Hindlimb muscle (tissue), 1 donor: ENCODE data around the gene LRRC56. TPM values are rescaled to one million over a fixed set of nuclear protein-coding genes. Genes with fewer than 3 reads are reported as not detected.

Source experiments
- DNase-seq: peaks from one replicate; pipeline ENCODE4 v3.0.0-alpha.2; 2013
- polyA plus RNA-seq: library from polyadenylated mRNA; unstranded; fragments of 120-200 nt; gene quantifications from one replicate; pipeline ENCODE4 v1.2.1, GENCODE V29; 2013; ENCODE audit not compliant: insufficient read length

The LRRC56 gene
- polyA plus RNA-seq, 1 donor: 9.1 TPM

- DNase-seq: no peak
Observed at GRCh38 chr11:540583-541432, 3.5 kb downstream of the LRRC56 start.

- no peak for DNase-seq
Observed at GRCh38 chr11:541433-541885, 4.1 kb downstream of the LRRC56 start.

- DNase-seq: no peak
Observed at GRCh38 chr11:544817-545166, 7.5 kb downstream of the LRRC56 start.

DNA sequence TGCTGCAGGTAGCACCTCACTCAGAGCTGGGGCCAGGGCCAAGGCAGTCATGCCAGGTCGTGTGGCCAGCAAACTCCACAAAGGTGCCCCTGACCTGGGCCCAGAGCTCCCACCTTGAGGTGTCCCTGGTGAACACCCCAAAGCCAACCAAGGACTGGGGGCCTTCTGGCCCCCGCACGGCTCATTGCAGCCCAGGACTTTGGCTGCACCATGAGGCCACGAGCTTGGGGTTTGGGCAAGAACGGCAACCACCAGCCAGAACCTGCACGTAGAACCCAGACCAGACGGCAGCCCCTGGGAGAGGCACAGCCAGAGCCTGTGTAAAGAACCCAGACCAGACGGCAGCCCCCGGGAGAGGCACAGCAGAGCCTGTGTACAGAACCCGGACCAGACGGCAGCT lies 7.8 kb downstream of the LRRC56 start:
- DNase-seq: no peak

DNA sequence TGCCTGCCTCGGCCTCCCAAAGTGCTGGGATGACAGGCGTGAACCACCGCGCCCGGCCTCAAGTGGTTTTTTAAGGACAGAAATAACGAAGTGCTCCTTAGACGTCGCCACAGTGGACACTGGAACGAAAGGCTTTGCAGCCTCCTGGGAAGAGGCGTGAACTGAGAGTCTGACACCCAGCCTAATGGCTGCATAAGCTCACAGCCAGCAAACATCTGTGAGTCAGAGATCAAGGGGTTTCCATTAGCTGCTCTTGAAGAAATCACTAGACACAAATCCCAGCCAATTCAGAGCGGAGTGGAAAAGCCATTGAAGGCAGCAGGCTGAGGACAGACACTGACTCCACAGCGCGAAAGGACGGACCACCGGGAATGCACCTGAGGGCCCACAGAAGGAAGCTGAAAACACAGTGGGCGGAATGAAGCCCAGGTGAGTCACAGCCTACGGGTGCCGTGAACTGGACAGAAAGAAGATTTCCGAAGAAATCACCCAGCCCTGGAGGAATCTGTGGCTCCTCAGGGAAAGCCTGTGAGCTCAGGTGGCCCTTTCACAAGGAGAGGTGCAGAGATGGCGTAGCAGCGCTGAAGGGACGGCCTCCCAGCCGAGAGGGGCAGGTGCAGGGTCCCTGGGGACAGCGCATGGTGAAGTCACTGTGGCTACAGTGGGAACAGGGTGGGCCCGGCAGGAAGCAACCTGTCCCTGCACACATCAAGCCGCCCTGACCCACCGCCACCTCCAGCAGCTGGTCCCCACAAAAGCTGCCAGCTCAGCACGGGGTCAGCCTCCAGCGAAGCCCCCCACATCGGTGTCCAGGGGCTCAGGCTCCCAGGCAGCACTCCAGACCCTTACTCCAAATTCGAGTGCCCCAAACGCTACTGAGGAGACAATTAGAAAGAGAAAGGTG lies 11.6 kb downstream of the LRRC56 start:
- no peak for DNase-seq

GRCh38 chr11:550021-550745 lies 12.9 kb downstream of the LRRC56 start:
- DNase-seq: no peak

DNA sequence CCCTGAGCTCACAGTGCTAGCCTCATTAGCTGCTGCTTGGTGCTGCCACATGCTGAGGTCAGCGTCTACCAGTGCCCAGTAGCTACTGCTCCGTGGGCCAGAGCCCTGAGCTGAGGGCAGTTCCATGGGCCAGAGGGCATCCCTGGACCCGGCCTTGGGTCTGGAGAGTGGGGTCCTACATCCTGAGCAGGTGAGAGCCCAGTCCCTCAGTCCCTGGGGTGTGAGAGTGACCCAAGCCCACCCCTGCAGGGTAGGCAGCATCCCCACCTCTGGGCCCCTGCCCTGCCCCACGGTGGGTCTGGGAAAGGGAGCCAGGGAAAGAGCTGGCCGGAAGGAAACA lies 13.4 kb downstream of the LRRC56 start:
- no peak for DNase-seq

GRCh38 chr11:551131-551530 lies 13.8 kb downstream of the LRRC56 start:
- DNase-seq: no peak

DNA sequence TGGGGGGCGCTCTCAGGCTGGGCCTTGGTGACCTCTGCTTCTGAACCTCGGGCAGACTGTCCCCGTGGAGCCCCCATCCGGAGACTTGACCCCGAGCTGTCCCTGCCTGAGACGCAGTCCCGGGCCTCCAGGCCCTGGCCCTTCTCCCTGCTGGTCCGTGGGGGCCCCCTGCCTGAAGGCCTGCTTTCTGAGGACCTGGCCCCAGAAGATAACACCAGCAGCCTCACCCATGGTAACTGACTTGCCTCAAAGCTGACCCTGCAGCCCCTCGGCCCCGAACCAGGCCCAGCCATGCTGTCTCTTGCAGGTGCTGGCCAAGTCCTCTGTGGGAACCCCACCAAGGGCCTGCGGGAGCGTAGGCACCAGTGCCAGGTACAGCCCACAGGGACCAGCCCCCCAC lies 14.3 kb downstream of the LRRC56 start:
- DNase-seq: no peak

DNA sequence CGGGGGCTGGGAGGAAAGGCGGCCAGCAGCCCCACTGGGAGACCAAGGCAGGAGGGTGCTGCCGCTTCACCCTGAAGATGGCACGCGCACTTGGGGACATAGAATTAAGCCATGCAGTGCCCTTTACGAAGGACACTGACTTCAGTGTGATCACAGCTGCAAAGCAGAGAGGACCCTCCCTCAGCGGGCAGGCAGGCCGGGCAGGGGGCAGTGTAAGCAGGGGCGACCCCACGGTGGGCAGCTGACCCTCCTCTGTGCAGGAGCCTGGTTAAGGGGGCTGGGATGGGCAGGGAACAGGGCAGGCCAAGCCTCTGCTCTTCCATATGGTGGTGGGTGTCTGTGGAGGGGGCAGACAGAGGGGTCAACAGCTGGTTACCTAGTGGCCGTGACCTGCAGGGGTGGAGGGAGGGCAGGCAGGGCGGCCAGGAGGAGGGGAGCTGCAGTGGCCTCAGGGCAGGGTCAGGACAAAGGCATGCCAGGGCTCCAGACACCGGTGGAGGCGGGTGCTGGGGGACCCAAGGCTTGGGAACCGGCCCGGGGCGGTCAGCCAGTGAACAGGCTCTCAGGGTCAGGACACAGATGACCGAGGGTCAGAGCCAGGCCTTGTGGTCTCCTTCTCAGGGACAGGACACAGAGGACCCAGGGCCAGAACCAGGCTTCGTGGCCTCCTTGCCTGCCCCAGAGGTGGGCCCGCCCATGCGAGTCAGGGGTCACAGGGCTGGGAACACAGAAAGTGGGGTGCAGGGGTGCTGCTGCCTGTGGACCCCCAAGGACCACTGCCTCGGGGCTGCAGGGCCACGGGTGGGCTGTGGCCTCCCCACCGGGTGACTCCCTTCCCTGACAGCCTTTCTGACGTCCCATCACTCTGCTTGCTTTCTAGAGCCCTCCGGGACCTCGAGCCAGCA lies 16.0 kb downstream of the LRRC56 start:
- DNase-seq: no peak

- no peak for DNase-seq
Observed at GRCh38 chr11:553988-554340, 16.6 kb downstream of the LRRC56 start.

- DNase-seq: peak; percentile 56
Observed at GRCh38 chr11:554428-555226, 17.3 kb downstream of the LRRC56 start.

- DNase-seq: no peak
Observed at GRCh38 chr11:555227-555779, 18.0 kb downstream of the LRRC56 start.

DNA sequence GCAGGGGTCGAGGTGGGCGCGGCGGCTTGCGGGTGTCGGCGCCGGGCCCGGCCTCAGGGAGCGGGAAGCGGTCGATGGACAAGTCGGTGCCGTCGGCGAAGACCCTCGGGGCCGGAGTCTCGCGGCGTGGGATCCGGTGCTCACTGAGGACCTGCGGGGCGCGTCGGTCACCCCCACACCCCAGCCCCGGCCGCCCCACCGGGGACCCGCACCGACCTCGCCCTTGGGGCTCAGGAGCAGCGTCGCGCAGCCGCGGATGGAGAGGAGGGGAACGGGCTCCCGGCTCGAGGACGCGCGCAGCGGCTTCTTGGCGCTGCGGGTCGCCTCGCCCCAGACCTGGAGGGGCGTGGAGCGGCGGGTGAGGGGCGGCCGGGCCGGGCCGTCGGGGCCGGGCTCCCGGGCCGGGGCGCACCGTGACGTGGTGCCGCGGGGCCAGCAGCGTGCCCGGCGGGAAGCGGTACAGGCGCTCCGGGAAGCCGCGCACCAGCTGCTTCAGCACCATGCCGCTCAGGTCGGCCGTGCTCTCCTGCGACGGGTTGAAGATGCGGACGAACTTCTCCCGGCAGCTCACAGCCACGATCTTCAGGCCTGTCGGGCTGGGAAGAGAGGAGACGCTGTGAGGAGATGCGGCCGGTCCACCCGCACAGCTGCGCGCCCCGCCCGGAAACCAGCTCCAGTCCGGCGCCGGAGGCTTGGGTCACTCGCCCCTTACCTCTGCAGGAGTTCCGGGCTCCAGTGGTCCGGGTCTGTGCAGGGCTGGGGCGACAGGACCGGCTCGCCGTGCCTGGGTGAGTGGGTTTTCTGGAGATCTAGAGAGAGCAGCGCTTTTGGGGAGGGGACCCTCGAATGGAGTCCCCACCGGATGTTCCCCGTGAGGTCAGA lies 18.7 kb downstream of the LRRC56 start:
- DNase-seq: no peak

GRCh38 chr11:556662-557256 lies 19.4 kb downstream of the LRRC56 start:
- DNase-seq: no peak

DNA sequence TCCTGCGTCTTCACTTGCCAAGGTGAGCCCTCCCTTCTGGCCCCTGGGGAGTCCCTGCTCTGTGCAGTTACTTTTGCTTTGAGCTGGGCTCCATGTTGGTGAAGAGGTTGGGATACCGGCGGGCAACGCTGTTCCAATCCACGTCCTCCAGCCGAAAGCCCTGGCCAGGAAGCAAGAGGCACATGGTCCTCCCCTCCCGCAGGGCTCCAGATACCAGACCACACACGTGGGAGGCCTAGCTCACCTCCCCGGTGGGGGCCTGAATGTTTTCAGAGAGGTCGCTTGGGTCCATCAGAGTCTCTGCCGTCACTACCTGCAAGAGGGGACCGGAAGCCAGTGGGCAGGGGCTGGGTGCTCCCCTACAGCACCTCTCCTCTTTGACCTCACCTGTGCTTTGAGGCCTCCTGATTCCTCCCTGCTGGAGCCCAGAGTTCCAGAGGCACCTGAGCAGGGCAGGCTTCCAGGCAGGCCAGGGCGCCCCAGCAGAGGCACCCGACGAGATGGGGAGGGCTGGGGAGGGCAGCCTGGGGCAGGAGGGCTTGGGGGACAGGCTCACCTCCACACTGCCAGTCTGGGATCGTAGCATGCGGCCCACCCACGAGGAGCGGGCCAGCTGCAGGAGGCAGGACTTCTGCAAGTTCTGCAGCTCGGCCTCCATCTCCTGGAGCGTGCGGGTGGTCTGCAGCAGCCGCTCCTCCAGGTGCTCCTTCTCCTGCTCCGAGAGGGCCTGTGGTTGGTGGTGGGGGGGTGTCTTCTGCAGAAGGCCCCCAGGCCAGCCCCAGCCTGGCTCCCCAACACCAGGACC lies 20.2 kb downstream of the LRRC56 start:
- no peak for DNase-seq

DNA sequence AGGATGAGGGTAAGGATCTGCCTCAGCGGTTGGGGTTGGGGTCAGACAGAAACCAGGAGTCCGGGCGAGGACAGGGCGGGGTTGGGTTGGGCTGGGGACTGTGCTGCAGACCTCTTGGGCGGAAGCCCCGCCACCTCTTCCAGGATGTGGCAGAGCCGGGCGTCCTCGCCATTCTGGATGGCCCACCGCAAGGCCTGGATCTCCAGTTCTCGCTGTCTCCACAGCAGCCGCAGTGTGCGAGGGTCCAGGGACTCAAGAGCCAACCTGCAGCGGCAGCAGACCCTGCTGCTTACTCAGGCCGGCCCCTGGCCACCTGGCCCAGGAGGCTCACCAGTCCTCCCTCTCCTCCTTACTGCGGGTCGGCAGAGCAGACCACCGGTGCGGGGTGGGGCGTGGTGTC lies 21.2 kb downstream of the LRRC56 start:
- DNase-seq: no peak

DNA sequence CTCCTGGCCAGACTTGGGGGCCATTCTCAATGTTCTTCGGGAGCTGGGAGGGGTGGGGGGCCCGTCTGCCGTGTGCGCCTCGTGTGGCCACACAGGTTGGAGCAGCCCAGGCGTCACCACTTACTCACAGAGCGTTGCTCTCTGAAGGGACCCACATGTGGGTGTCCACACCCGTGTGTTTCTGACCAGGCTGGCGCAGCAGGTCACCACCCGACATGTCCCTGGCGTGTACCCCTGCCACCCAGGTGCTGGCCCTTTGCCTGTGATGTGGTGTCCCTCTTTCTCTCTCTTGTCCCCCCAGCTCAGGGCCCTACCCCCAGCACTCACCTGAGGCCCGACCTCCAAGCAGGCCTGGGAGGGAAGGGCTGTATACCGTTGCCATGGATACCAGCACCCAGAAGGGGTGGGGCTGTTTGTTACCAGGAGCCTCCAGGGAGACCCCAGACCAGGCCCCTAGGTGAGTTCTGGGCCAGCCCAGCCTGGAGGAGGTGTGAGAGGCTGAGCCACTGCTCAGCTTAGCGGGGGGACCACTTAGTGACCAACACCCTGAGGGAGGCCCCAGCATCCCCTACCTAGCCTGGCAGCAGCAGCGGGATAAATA lies 21.8 kb downstream of the LRRC56 start:
- no peak for DNase-seq
